Bronchial epithelial cell (primary cell): ENCODE results near the gene MSANTD3. TPM values are rescaled to one million over a fixed set of nuclear protein-coding genes. Genes with fewer than 3 reads are reported as not detected.
A peak's percentile ranks its signal among the peaks of the same experiment; 100 is the strongest.
"Not testable (repeated sequence)": the region's sequence is repeated elsewhere in the genome, so short reads cannot be mapped to it uniquely, and the experiment has no call there.

Experiments used
- DNase-seq: peaks from one replicate; pipeline ENCODE4 v3.0.0-alpha.2; 2010; ENCODE audit warnings: low read depth
- FAIRE-seq: peaks from 2 replicates; lab custom pipeline; 2011; peaks lifted over from hg19 to GRCh38; lab: Jason Lieb, UNC
- H3K27me3 ChIP-seq: 2 replicates; pipeline ENCODE4 v1.5.1; 2011; ENCODE audit warnings: low read length; ENCODE audit not compliant: control insufficient read depth, insufficient read depth
- H3K36me3 ChIP-seq: 2 replicates; pipeline ENCODE4 v1.5.1; 2011; ENCODE audit warnings: low read length; ENCODE audit not compliant: control insufficient read depth, insufficient read depth
- H3K4me3 ChIP-seq: 2 replicates; pipeline ENCODE4 v1.5.1; 2011; ENCODE audit warnings: mild to moderate bottlenecking, low read depth, low read length, control low read depth
- total RNA-seq: library from RNA; depleted of rRNA; stranded (reverse); fragments of >200 nt; gene quantifications from 2 replicates; pipeline ENCODE4 v1.2.1, GENCODE V29; 2014
- TF ChIP-seq, protein P1 (sequence below): IDR thresholded peaks from 2 replicates; pipeline ENCODE4 v1.5.1; 2011; ENCODE audit warnings: mild to moderate bottlenecking, moderate library complexity, low read length, control low read depth, inconsistent platforms; ENCODE audit not compliant: insufficient read depth, severe bottlenecking

Gene MSANTD3, protein sequence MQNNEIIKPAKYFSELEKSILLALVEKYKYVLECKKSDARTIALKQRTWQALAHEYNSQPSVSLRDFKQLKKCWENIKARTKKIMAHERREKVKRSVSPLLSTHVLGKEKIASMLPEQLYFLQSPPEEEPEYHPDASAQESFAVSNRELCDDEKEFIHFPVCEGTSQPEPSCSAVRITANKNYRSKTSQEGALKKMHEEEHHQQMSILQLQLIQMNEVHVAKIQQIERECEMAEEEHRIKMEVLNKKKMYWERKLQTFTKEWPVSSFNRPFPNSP
- 37.1 and 38.7 TPM in 2 replicates for total RNA-seq

DNA sequence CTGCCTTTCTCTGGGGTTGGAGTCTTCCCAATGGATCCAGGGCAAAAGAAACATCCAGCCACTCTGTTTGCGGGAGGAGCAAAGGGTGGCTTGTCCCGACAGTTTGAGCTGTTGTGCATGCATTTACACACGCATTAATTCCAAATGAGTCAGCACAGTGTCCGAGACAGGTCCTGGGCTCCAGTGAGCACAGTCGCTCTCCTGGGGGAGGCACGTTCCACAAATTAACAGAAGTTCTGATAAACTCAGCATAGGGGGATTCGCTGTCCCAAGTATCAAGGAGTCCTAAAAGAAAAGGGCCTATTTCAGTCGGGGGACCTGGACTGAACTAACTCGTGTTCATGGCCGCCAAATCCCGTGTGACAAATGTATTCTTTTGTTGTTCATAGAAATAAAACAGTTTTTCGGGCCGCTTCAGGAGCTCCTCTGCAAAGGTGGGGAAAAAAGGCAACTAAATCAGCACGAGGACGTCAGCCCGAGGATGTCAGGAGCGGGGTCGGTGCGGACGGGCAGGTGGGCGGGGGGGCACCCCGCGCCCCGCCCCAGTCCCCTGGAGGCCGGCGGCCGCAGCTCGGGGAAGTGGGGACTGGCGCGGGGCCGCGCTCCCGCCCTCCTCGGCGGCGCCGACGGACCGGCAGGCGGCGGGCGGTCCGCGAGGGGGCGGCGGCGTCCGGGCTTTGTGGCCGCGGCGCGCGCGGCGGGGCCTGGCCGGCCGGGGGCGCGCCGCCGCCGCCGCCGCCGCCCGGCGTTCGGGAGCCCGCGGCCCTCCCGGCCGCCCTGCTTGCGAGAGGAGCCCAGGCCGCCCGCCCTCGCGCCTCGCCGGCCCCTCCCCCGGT is at the start of gene MSANTD3:
Gene MSANTD3, plus strand, starts transcription at position 614 of the 836 bp plus-strand sequence. CDS start 14,796 bp downstream, outside the sequence.
- DNase-seq: peak; percentile 87
- FAIRE-seq: no peak

DNA sequence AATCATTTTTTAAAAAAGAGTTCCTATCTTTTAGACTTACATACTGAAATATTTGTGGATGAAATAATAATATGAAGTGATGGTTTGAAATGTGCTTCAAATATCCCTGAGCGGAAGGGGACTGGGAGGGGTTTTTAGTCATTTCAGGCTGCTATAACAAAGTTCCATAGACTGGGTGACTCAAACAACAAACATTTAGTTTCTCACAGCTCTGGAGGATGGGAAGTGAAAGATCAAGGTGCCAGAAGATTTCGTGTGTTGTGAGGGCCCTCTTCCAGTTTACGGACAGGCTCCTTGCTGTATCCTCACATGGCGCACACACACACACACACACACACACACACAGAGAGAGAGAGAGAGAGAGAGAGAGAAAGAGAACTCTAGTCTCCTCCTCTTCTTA is 47.1 kb upstream of the MSANTD3 start:
- TF ChIP-seq, protein P1, sequence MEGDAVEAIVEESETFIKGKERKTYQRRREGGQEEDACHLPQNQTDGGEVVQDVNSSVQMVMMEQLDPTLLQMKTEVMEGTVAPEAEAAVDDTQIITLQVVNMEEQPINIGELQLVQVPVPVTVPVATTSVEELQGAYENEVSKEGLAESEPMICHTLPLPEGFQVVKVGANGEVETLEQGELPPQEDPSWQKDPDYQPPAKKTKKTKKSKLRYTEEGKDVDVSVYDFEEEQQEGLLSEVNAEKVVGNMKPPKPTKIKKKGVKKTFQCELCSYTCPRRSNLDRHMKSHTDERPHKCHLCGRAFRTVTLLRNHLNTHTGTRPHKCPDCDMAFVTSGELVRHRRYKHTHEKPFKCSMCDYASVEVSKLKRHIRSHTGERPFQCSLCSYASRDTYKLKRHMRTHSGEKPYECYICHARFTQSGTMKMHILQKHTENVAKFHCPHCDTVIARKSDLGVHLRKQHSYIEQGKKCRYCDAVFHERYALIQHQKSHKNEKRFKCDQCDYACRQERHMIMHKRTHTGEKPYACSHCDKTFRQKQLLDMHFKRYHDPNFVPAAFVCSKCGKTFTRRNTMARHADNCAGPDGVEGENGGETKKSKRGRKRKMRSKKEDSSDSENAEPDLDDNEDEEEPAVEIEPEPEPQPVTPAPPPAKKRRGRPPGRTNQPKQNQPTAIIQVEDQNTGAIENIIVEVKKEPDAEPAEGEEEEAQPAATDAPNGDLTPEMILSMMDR: no peak
- Histone ChIP-seq H3K36me3 (no peaks in the 10 kb centered on the region), H3K27me3 (no peaks in the 10 kb centered on the region), H3K4me3 (no peak overlapping the region)
- DNase-seq (peak; percentile 80), FAIRE-seq (no peak)

More for the DNA sequence above, at the start of gene MSANTD3:
- H3K27me3 ChIP-seq: no peaks in the 10 kb centered on the region
- TF ChIP-seq, protein P1: no peak
- H3K4me3 ChIP-seq: peak within 1 kb of the TSS; percentile 71
- H3K36me3 ChIP-seq: no peaks in the 10 kb centered on the region

DNA sequence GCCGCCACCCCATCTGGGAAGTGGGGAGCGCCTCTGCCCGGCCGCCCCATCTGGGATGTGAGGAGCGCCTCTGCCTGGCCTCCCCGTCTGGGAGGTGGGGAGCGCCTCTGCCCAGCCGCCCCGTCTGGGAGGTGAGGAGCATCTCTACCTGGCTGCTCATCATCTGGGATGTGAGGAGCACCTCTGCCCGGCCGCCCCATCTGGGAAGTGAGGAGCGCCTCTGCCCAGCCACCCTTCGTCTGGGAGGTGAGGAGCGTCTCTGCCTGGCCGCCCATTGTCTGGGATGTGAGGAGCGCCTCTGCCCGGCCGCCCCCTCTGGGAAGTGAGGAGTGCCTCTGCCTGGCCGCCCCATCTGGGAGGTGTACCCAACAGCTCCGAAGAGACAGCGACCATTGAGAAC is 34.0 kb upstream of the MSANTD3 start:
- H3K4me3 ChIP-seq, FAIRE-seq, DNase-seq, H3K36me3 ChIP-seq, H3K27me3 ChIP-seq: not testable (repeated sequence)

DNA sequence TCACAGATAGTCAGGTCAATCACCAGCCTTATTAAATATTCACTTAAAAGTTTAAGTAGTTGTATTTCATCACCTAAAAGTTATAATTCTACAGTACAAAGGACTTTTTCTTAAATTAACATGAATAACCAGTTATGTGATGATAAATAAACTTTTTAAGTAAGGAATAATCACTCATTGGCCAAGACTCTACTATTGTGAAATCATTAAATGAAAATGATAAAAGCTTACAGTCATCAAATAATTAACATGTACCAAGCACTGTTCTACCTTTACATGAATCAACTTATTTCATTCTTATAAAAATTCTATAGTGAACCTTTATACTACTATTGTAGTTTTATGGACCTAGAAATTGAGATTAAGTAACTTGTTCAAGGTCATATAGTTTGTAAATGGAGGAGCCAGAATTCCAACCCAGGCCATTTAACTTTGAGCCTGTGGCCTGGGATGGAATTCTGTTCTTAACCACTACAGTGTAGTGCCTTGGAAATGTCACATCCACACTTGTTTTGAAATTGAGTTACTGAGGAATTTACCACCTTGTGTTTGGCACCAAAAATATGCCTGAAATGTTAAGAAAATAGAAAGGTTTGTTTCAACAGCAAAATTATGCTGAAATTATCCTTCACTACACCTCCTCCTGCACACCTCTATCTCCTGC is 32.8 kb upstream of the MSANTD3 start:
- Histone ChIP-seq H3K4me3 (no peak overlapping the region), H3K27me3 (no peaks in the 10 kb centered on the region), H3K36me3 (no peaks in the 10 kb centered on the region)
- TF ChIP-seq, protein P1: no peak
- DNase-seq (no peak), FAIRE-seq (no peak)

DNA sequence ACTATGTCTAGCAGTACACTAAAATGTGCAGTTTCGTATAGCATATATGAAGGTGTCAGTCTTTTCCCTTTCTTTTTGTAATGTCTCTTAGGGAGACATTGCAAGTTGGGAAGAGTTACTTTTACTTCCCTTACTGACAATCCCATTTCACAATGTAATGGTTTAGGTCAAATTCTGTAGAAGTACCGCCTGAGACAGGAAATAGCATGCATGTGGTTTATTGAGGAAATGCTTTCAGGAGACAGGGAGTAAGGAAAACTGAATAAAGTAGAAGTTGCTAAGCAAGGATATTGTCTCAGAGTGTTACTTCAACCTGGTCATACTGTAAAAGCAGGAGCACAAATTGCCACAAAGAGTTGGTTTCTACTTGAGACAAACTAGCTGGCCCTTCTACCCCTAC is 32.1 kb upstream of the MSANTD3 start:
- TF ChIP-seq, protein P1: no peak
- Histone ChIP-seq H3K4me3 (no peak overlapping the region), H3K27me3 (no peaks in the 10 kb centered on the region), H3K36me3 (no peaks in the 10 kb centered on the region)
- DNase-seq (peak; percentile 23), FAIRE-seq (peak; percentile 28)

DNA sequence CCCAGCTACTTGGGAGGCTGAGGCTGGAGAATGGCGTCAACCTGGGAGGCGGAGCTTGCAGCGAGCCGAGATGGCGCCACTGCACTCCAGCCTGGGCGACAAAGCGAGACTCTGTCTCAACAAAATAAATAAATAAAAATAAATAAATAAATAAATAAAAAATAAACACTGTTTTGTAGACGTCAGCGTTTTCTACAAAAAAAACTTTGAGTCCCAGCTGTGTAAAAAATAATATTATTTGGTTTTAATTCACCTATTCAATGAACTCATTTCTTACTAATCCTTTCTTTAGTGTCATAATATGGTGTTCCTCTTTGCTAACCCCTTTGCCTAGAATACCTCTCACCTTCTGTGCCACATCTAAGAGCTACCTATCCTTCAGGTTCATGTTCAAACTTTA is 30.2 kb upstream of the MSANTD3 start:
- H3K27me3 ChIP-seq: no peaks in the 10 kb centered on the region
- no peak for FAIRE-seq
- H3K36me3 ChIP-seq: no peaks in the 10 kb centered on the region
- no peak overlapping the region for H3K4me3 ChIP-seq
- no peak for DNase-seq
- TF ChIP-seq, protein P1: no peak
